K562 (cell line): ENCODE results near the gene ATXN7L1. TPM values are rescaled to one million over a fixed set of nuclear protein-coding genes. Genes with fewer than 3 reads are reported as not detected.

ENCODE experiments used
- ATAC-seq: fragments of 200-7000 bp; cut with Tn5 transposase; 3 replicates; pipeline ENCODE4 v1.9.1; 2020; ENCODE audit warnings: moderate library complexity
- BruUV-seq: library from RNA; stranded (reverse); fragments of 400-500 nt; replicated peaks from 2 replicates; lab custom pipeline; 2021; lab: Mats Ljungman, UMichigan
- CTCF ChIA-PET: fragments of 300-600 bp; formaldehyde crosslinking; extraction: SDS; loops from one replicate; lab custom pipeline; 2021; ENCODE audit warnings: low intra/inter-chr PET ratio; lab: Yijun Ruan, JAX
- POLR2A ChIA-PET: fragments of 300-600, 350-650 bp; sonication (Branson Sonifier 250); formaldehyde crosslinking; extraction: SDS; loops from one replicate; lab custom pipeline; 2021; ENCODE audit warnings: antibody characterized with exemption, inconsistent platforms; lab: Yijun Ruan, JAX
- DNase-seq, 4 experiments: peaks; one replicate each; pipeline versions ENCODE4 v3.0.0 to v3.0.0-alpha.2; 2011 to 2018; ENCODE audit warnings: low spot score in 3 of 4, mixed read lengths in 3 of 4; ENCODE audit errors: extremely low read depth in 1 of 4
- FAIRE-seq: peaks from 2 replicates; lab custom pipeline; 2011; peaks lifted over from hg19 to GRCh38; lab: Jason Lieb, UNC
- H2AFZ ChIP-seq: 2 replicates; pipeline ENCODE4 v1.6.0; 2011; ENCODE audit warnings: low read depth, low read length, control low read depth, inconsistent platforms
- H3K27ac ChIP-seq: fragments of 200-600 bp; 3 replicates; pipeline ENCODE4 v1.8.0; 2011; ENCODE audit warnings: low read depth, mild to moderate bottlenecking, control low read depth, inconsistent platforms, low read length, moderate library complexity, mixed read lengths; ENCODE audit errors: extremely low read depth
- H3K27me3 ChIP-seq, 2 experiments: fragments of 300-600 bp in 1 of 2; 2 replicates in 1 of 2; 3 replicates in 1 of 2; pipeline versions ENCODE4 v1.6.0 to v1.8.0; 2011; ENCODE audit warnings: inconsistent platforms in 2 of 2, low read length in 2 of 2, mild to moderate bottlenecking in 1 of 2, mixed read lengths in 1 of 2, moderate library complexity in 1 of 2; ENCODE audit not compliant: control insufficient read depth in 2 of 2, insufficient read depth in 2 of 2
- H3K36me3 ChIP-seq: fragments of 300-600 bp; 3 replicates; pipeline ENCODE4 v1.8.0; 2011; ENCODE audit warnings: mild to moderate bottlenecking, low read length, inconsistent platforms; ENCODE audit not compliant: control insufficient read depth, insufficient read depth
- H3K4me1 ChIP-seq, 2 experiments: fragments of 200-600 bp in 1 of 2; replicated peaks in 1 of 2; 2 replicates in 1 of 2; 3 replicates in 1 of 2; pipeline versions ENCODE4 v1.5.1 to v1.8.0; 2011; ENCODE audit warnings: inconsistent platforms in 2 of 2, low read length in 2 of 2, mild to moderate bottlenecking in 1 of 2, mixed read lengths in 1 of 2, moderate library complexity in 1 of 2; ENCODE audit not compliant: control insufficient read depth in 2 of 2, insufficient read depth in 2 of 2
- H3K4me2 ChIP-seq: 2 replicates; pipeline ENCODE4 v1.6.1; 2011; ENCODE audit warnings: low read length, control low read depth, inconsistent platforms, mixed read lengths; ENCODE audit not compliant: insufficient read depth
- H3K4me3 ChIP-seq: fragments of 200-600 bp; sonication (generic), shearing (Covaris generic); 2 replicates; pipeline ENCODE4 v1.5.1; 2016; ENCODE audit warnings: control low read depth, inconsistent platforms
- H3K79me2 ChIP-seq: fragments of 200-600 bp; 3 replicates; pipeline ENCODE4 v1.8.0; 2011; ENCODE audit warnings: low read length, inconsistent platforms; ENCODE audit not compliant: control insufficient read depth, insufficient read depth
- H3K9ac ChIP-seq, 2 experiments: 2 replicates each; pipeline versions ENCODE4 v1.6.0 to v1.6.1; 2011; ENCODE audit warnings: low read depth in 2 of 2, low read length in 2 of 2, control low read depth in 1 of 2, inconsistent platforms in 1 of 2, mild to moderate bottlenecking in 1 of 2, mixed read lengths in 1 of 2; ENCODE audit not compliant: insufficient read depth in 1 of 2
- H3K9me1 ChIP-seq: one replicate; pipeline ENCODE4 v1.6.0; 2011; ENCODE audit warnings: inconsistent platforms, mild to moderate bottlenecking, low read length, moderate library complexity; ENCODE audit not compliant: control insufficient read depth, insufficient read depth
- H3K9me3 ChIP-seq: replicated peaks from 2 replicates; pipeline ENCODE4 v1.5.1; 2011; ENCODE audit warnings: low read depth, low read length, inconsistent platforms; ENCODE audit not compliant: control insufficient read depth, insufficient read depth
- H4K20me1 ChIP-seq: replicated peaks from 2 replicates; pipeline ENCODE4 v1.6.1; 2011; ENCODE audit warnings: low read length, inconsistent platforms, mixed read lengths; ENCODE audit not compliant: control insufficient read depth, insufficient read depth
- CHD2 ChIP-seq: IDR thresholded peaks from 2 replicates; pipeline ENCODE4 v1.6.1; 2011; ENCODE audit warnings: low read depth, low read length
- GTF3C2 ChIP-seq: IDR thresholded peaks from 3 replicates; pipeline ENCODE4 v1.6.1; 2011; ENCODE audit warnings: borderline replicate concordance, mild to moderate bottlenecking, moderate library complexity; ENCODE audit not compliant: insufficient read length; ENCODE audit errors: extremely low read depth
- HOMEZ ChIP-seq: fragments of 250-450 bp; sonication (Bioruptor Pico); IDR thresholded peaks from 2 replicates; pipeline ENCODE4 v1.4.0; 2020; ENCODE audit warnings: mild to moderate bottlenecking, moderate library complexity
- ILF3 ChIP-seq: fragments of 450-650 bp; IDR thresholded peaks from 2 replicates; pipeline ENCODE4 v1.6.1; 2018; ENCODE audit warnings: antibody characterized with exemption, mild to moderate bottlenecking, moderate library complexity, borderline replicate concordance
- KAT8 ChIP-seq: fragments of 450-650 bp; IDR thresholded peaks from 2 replicates; pipeline ENCODE4 v1.6.1; 2016; ENCODE audit warnings: low read depth, mild to moderate bottlenecking
- MED1 ChIP-seq: sonication (generic); formaldehyde crosslinking; IDR thresholded peaks from 2 replicates; pipeline ENCODE4 v1.8.1; 2023; ENCODE audit warnings: missing genetic modification reagents, borderline replicate concordance
- SAFB2 ChIP-seq: fragments of 200-400 bp; formaldehyde crosslinking; IDR thresholded peaks from 2 replicates; pipeline ENCODE4 v1.6.1; 2018; ENCODE audit warnings: borderline replicate concordance, low read length, low read depth, moderate library complexity; ENCODE audit not compliant: severe bottlenecking
- WGBS: fragments of 100-300 bp; shearing (Covaris generic); methylation state at CpG from one replicate; pipeline ENCODE4 v1.1.6; 2016; ENCODE audit warnings: low coverage, mixed read lengths; ENCODE audit not compliant: insufficient coverage; ENCODE audit errors: missing lambda C conversion rate; 5-methylcytosine and 5-hydroxymethylcytosine counted together
- in situ Hi-C: fragments of 300-500 bp; cut with MboI; formaldehyde crosslinking; loops from 4 replicates; pipeline ENCODE4 v1.15.0; 2018; ENCODE audit warnings: inconsistent platforms, mixed read lengths
- intact Hi-C: fragments of 100-400 bp; cut with micrococcal nuclease; formaldehyde crosslinking; loops from 2 replicates; pipeline ENCODE4 v1.14.2; 2022
- polyA plus RNA-seq, 8 experiments: library from polyadenylated mRNA; depleted of rRNA in 4 of 8; stranded (reverse) in 5 of 8; unstranded in 3 of 8; fragments of >200 nt; fragmentation: Nextera tagmentation in 2 of 8; fragmentation: Illumina TruSeq in 1 of 8; extraction: Ambion mirVana in 2 of 8; extraction: Trizol in 1 of 8; gene quantifications; 2 replicates each; pipeline versions ENCODE4 v1.2.1 to v1.2.3, GENCODE V29; 2011 to 2014; ENCODE audit warnings: inconsistent platforms in 1 of 8, missing spikeins in 1 of 8
- total RNA-seq, 7 experiments: library from RNA; depleted of rRNA in 6 of 7; stranded (reverse); fragments of >200 nt in 6 of 7; fragmentation: Illumina TruSeq in 2 of 7; extraction: Trizol in 2 of 7; gene quantifications; 2 replicates each; pipeline versions ENCODE4 v1.2.1 to v1.2.3, GENCODE V29; 2011 to 2021; ENCODE audit warnings: low replicate concordance in 1 of 7

Gene ATXN7L1
- total and polyA plus RNA-seq, 9 of the 15 experiments (the other 6 are each of a cell fraction or from before 2014, with no cell fraction given): 6.6 to 13.7 (median 10.7) TPM

GRCh38 chr7:105800442-105800841, 76.0 kb downstream of the ATXN7L1 start (continued):
- no peak for TF ChIP-seq HOMEZ (CRISPR knock-in tag)
- TF ChIP-seq SAFB2: no peak
- no peak for TF ChIP-seq GTF3C2

- Histone ChIP-seq H4K20me1 (peaks cover 30% of the 10 kb centered on the region), H3K4me2 (no peak overlapping the region), H3K4me1 (no peaks in the 10 kb centered on the region), H3K4me3 (no peak overlapping the region), H3K79me2 (no peaks in the 10 kb centered on the region), H3K9ac (no peak overlapping the region), H3K9me3 (no peaks in the 10 kb centered on the region), H3K9me1 (no peaks in the 10 kb centered on the region), H3K36me3 (no peaks in the 10 kb centered on the region), H3K27me3 (peaks cover 19 to 42% of the 10 kb centered on the region in 2 experiments; a peak in 4 of 5 replicates), H3K27ac (no peak overlapping the region), H2AFZ (no peak overlapping the region)
- WGBS: 5% methylated on average over 7 of the region's 7 CpGs
- CTCF ChIA-PET: no interaction called here
- no peak for DNase-seq
- TF ChIP-seq KAT8 (no peak), MED1 (no peak), ILF3 (no peak), CHD2 (no peak)
- no TSS peak for BruUV-seq
- POLR2A ChIA-PET: interaction anchor here (0.9 to 1.3 kb wide), 2 partner anchors 11 to 14 kb away, joined by 3 to 4 read pairs; no protein-coding TSS in a partner anchor
- no peak for FAIRE-seq
- in situ Hi-C loops: no loop called here
- intact Hi-C loops: no loop called here
- ATAC-seq: no peak
Measured at GRCh38 chr7:105799677-105800076, 76.7 kb downstream of the ATXN7L1 start.
